Measurements from ENCODE around the gene SYTL1.

Gene SYTL1

GRCh38 chr1:27361553-27361952 lies 19.7 kb downstream of the SYTL1 start:
- in situ Hi-C loops (cut with HindIII; ENCODE audit: low sequenced_read_pairs) = no loop called here

- in situ Hi-C loops (cut with HindIII; ENCODE audit: low sequenced_read_pairs) = no loop called here
These were observed 22.2 kb downstream of the SYTL1 start for GRCh38 chr1:27363766-27364695.

- in situ Hi-C loops (cut with HindIII; ENCODE audit: low sequenced_read_pairs) = no loop called here
These were observed 23.0 kb downstream of the SYTL1 start for GRCh38 chr1:27364696-27365371.

- in situ Hi-C loops (cut with HindIII; ENCODE audit: low sequenced_read_pairs) = no loop called here
These were observed 23.7 kb downstream of the SYTL1 start for GRCh38 chr1:27365372-27366112.

GRCh38 chr1:27366113-27366410 lies 24.2 kb downstream of the SYTL1 start:
- in situ Hi-C loops (cut with HindIII; ENCODE audit: low sequenced_read_pairs) = no loop called here

GRCh38 chr1:27366411-27367159 lies 24.8 kb downstream of the SYTL1 start, which contains the start of gene MAP3K6:
MAP3K6 (minus strand) TSS chr1:27366961; CDS start chr1:27366597, 364 bp downstream.
- in situ Hi-C loops (cut with HindIII; ENCODE audit: low sequenced_read_pairs) = no loop called here

- in situ Hi-C loops (cut with HindIII; ENCODE audit: low sequenced_read_pairs) = no loop called here
These were observed 25.4 kb downstream of the SYTL1 start for GRCh38 chr1:27367160-27367650.

- in situ Hi-C loops (cut with HindIII; ENCODE audit: low sequenced_read_pairs) = no loop called here
These were observed 27.2 kb downstream of the SYTL1 start for GRCh38 chr1:27368869-27369582.

GRCh38 chr1:27372022-27372807 lies 30.4 kb downstream of the SYTL1 start:
- in situ Hi-C loops (cut with HindIII; ENCODE audit: low sequenced_read_pairs) = no loop called here

GRCh38 chr1:27372808-27373690 lies 31.2 kb downstream of the SYTL1 start:
- in situ Hi-C loops (cut with HindIII; ENCODE audit: low sequenced_read_pairs) = no loop called here

GRCh38 chr1:27374362-27375086 lies 32.7 kb downstream of the SYTL1 start, which contains the start of gene FCN3:
FCN3 (minus strand) TSS chr1:27374824; CDS start chr1:27374818, 6 bp downstream.
- in situ Hi-C loops (cut with HindIII; ENCODE audit: low sequenced_read_pairs) = no loop called here

GRCh38 chr1:27377760-27378495 lies 36.1 kb downstream of the SYTL1 start:
- in situ Hi-C loops (cut with HindIII; ENCODE audit: low sequenced_read_pairs) = no loop called here

- in situ Hi-C loops (cut with HindIII; ENCODE audit: low sequenced_read_pairs) = no loop called here
These were observed 37.8 kb downstream of the SYTL1 start for GRCh38 chr1:27379564-27380122.

- in situ Hi-C loops (cut with HindIII; ENCODE audit: low sequenced_read_pairs) = no loop called here
These were observed 38.4 kb downstream of the SYTL1 start for GRCh38 chr1:27380224-27380623.

GRCh38 chr1:27380766-27381733 lies 39.2 kb downstream of the SYTL1 start:
- in situ Hi-C loops (cut with HindIII; ENCODE audit: low sequenced_read_pairs) = no loop called here

Measured in endothelial cell of hepatic sinusoid (primary cell).